Measurements from ENCODE around the gene KIF2A. TPM values are rescaled to one million over a fixed set of nuclear protein-coding genes. Genes with fewer than 3 reads are reported as not detected.
A peak's percentile ranks its signal among the peaks of the same experiment; 100 is the strongest.

KIF2A gene
- total and polyA plus RNA-seq, 7 donors = 1.4 to 10.6 (median 8.4) TPM

DNA sequence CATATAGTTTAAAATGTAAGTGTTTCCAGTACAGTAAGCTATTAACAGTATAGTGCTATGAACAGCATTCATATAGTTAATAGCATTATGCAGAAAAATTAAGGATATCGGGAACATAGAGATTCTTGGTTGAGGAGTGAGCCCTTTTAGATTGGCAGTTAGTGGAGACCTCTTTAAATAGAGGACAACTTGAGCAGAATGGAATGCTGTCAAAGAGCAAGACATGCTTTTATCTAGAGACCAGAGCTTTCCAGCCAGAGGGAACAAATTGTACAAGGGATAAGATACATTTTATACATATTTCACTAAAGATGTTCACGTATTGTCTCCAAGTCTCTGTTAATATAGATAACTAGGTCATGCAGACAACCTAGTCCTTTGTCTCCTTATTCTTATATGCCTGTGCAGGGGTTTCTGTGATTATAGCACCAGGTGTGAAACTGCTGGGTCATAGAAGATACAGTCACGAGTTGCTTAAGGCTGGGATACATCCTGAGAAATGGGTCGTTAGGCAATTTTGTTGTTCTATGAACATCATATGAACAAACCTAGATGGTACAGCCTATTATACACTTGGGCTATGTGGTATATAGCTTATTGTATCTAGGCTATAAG is 112.6 kb downstream of the KIF2A start:
- TF ChIP-seq, protein P1, sequence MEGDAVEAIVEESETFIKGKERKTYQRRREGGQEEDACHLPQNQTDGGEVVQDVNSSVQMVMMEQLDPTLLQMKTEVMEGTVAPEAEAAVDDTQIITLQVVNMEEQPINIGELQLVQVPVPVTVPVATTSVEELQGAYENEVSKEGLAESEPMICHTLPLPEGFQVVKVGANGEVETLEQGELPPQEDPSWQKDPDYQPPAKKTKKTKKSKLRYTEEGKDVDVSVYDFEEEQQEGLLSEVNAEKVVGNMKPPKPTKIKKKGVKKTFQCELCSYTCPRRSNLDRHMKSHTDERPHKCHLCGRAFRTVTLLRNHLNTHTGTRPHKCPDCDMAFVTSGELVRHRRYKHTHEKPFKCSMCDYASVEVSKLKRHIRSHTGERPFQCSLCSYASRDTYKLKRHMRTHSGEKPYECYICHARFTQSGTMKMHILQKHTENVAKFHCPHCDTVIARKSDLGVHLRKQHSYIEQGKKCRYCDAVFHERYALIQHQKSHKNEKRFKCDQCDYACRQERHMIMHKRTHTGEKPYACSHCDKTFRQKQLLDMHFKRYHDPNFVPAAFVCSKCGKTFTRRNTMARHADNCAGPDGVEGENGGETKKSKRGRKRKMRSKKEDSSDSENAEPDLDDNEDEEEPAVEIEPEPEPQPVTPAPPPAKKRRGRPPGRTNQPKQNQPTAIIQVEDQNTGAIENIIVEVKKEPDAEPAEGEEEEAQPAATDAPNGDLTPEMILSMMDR (IDR thresholded peaks at IDR 0.05) = no peak
- DNase-seq = no peak
- peak in 2 of 4 donors; percentile 72 to 81 for ATAC-seq
- peaks cover 20% of the 10 kb centered on the region for H3K4me1 ChIP-seq
- H3K27me3 ChIP-seq (ENCODE audit: insufficient read depth in 3 of 3, low read length in 2 of 3) = no peaks in the 10 kb centered on the region
- H3K27ac ChIP-seq = no peak overlapping the region
- 48 to 66% (median 51%) methylated on average over 4 of the region's 4 CpGs for WGBS, 3 donors
- no peaks in the 10 kb centered on the region for H3K36me3 ChIP-seq (ENCODE audit: insufficient read depth in 1 of 2, low read depth in 1 of 2)
- no peaks in the 10 kb centered on the region for H3K9me3 ChIP-seq
- intact Hi-C loops (cut with DNase I) = no loop called here
- H3K4me3 ChIP-seq = no peak overlapping the region

DNA sequence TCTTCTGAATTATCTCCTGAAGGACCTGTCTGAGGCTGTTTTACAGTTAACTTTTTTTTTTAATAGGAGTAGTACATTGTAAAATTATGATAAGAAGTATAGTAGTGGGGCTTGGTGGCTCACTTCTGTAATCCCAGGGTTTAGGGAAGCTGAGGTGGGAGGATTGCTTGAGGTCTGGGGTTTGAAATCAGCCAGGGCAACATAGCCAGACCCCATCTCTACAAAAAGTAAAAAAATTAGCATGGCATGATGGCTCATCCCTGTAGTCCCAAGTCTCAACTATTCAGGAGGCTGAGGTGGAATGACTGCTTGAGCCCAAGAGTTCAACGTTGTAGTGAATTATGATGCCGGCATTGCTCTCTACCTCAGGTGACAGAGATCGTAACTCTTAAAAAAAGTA is 113.6 kb downstream of the KIF2A start:
- DNase-seq = no peak
- Histone ChIP-seq H3K4me1 (peaks cover 12% of the 10 kb centered on the region), H3K36me3 (ENCODE audit: insufficient read depth in 1 of 2, low read depth in 1 of 2) (no peaks in the 10 kb centered on the region), H3K9me3 (no peaks in the 10 kb centered on the region), H3K4me3 (no peak overlapping the region), H3K27ac (no peak overlapping the region), H3K27me3 (ENCODE audit: insufficient read depth in 3 of 3, low read length in 2 of 3) (no peaks in the 10 kb centered on the region)
- TF ChIP-seq, protein P1 (IDR thresholded peaks at IDR 0.05) = no peak
- 96 to 99% (median 97%) methylated on average over 3 of the region's 3 CpGs for WGBS, 3 donors
- ATAC-seq = no peak
- intact Hi-C loops (cut with DNase I) = no loop called here

DNA sequence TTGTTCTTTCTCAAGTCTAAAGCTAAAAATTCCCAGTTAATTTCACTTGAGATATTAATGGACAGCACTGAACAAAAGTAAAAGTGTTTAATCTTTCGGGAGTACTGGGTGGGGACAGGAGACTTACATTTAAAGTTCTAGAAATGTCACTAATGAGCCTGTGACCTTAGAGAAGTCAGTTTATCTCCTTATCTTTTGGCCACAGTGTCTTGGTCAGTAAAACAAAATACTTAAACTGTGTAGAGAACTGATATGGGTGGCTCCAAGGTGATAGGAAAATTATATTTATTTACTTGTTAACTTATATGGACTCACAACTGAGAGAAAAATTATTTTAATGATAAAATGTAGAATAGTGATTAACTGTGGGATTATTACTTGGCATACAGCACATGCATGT is 115.4 kb downstream of the KIF2A start:
- TF ChIP-seq, protein P1 (IDR thresholded peaks at IDR 0.05) = no peak
- H3K4me3 ChIP-seq = no peak overlapping the region
- no peak for DNase-seq
- no peaks in the 10 kb centered on the region for H3K27me3 ChIP-seq (ENCODE audit: insufficient read depth in 3 of 3, low read length in 2 of 3)
- H3K9me3 ChIP-seq = no peaks in the 10 kb centered on the region
- peaks cover 12% of the 10 kb centered on the region for H3K4me1 ChIP-seq
- H3K27ac ChIP-seq = no peak overlapping the region
- H3K36me3 ChIP-seq (ENCODE audit: insufficient read depth in 1 of 2, low read depth in 1 of 2) = no peaks in the 10 kb centered on the region
- intact Hi-C loops (cut with DNase I) = no loop called here
- no peak for ATAC-seq
- 81 to 88% (median 88%) methylated on average over 1 of the region's 1 CpG for WGBS, 3 donors

DNA sequence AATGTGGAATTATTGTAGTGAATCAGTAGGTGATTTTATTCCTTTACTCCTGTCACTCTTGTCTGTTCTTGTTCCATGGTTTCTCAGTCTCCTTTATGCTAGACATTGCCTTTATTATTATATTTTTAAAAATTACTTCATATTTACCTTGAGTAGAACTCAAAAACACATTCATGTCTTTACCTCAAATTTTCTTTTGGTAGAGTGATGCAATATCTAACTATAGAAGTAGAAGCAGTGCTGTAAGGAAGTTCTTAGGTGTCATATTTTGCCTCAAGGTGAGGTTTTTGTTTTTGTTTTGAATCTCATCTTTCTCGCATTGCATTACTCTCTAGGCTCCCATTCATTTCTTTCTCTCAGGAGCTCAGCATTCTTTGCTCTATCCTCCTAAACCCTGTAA is 118.8 kb downstream of the KIF2A start:
- 93 to 97% (median 93%) methylated on average over 1 of the region's 1 CpG for WGBS, 3 donors
- no peak for ATAC-seq
- intact Hi-C loops (cut with DNase I) = no loop called here

More for the DNA sequence above, 118.8 kb downstream of the KIF2A start:
- Histone ChIP-seq H3K36me3 (ENCODE audit: insufficient read depth in 1 of 2, low read depth in 1 of 2) (no peaks in the 10 kb centered on the region), H3K4me1 (no peaks in the 10 kb centered on the region), H3K27me3 (ENCODE audit: insufficient read depth in 3 of 3, low read length in 2 of 3) (no peaks in the 10 kb centered on the region), H3K4me3 (no peak overlapping the region), H3K9me3 (no peaks in the 10 kb centered on the region), H3K27ac (no peak overlapping the region)
- DNase-seq = no peak
- TF ChIP-seq, protein P1 (IDR thresholded peaks at IDR 0.05) = no peak
